Activated CD4-positive, alpha-beta memory T cell treated with anti-CD3 and anti-CD28 coated beads, Interleukin-2, amount 10 ng/mL, durations not matched to agents 7 days and 5 days (primary cell): ENCODE results near the gene SLC38A2. TPM values are rescaled to one million over a fixed set of nuclear protein-coding genes. Genes with fewer than 3 reads are reported as not detected.
A peak's percentile ranks its signal among the peaks of the same experiment; 100 is the strongest.
"Not testable (repeated sequence)": the region's sequence is repeated elsewhere in the genome, so short reads cannot be mapped to it uniquely, and the experiment has no call there.

Experiments
- CTCF ChIA-PET: fragments of 350-600 bp; sonication (Branson Sonifier 250); formaldehyde crosslinking; loops from one replicate; lab custom pipeline; 2021; ENCODE audit warnings: antibody characterized with exemption, inconsistent platforms; lab: Charles Lee
- POLR2A ChIA-PET: fragments of 350-600 bp; sonication (Branson Sonifier 250); formaldehyde crosslinking; loops from one replicate; lab custom pipeline; 2021; ENCODE audit warnings: antibody characterized with exemption; lab: Charles Lee
- DNase-seq: peaks from one replicate; pipeline ENCODE4 v3.0.0-alpha.2; 2020
- H3K27ac Mint-ChIP-seq: one replicate; pipeline ENCODE4 v1.8.0; 2021; ENCODE audit warnings: mild to moderate bottlenecking, mixed read lengths
- H3K27me3 Mint-ChIP-seq: one replicate; pipeline ENCODE4 v1.8.0; 2021; ENCODE audit warnings: mixed read lengths
- H3K36me3 Mint-ChIP-seq: one replicate; pipeline ENCODE4 v1.8.0; 2021; ENCODE audit warnings: low read depth, mixed read lengths
- H3K4me1 Mint-ChIP-seq: one replicate; pipeline ENCODE4 v1.8.0; 2021; ENCODE audit warnings: mixed read lengths
- H3K4me3 Mint-ChIP-seq: one replicate; pipeline ENCODE4 v1.8.0; 2021; ENCODE audit warnings: mild to moderate bottlenecking, mixed read lengths
- H3K9me3 Mint-ChIP-seq: one replicate; pipeline ENCODE4 v1.8.0; 2021; ENCODE audit warnings: mixed read lengths
- total RNA-seq, 2 experiments: library from RNA; stranded (reverse); gene quantifications; one replicate each; pipeline ENCODE4 v1.2.3, GENCODE V29; 2021

SLC38A2 gene
- total RNA-seq, 2 experiments from 2014 or later, result 265 to 267 TPM

- CTCF ChIA-PET, result interaction anchor here (1.4 kb wide), 1 partner anchor 272 kb away, joined by 3 read pairs; no protein-coding TSS in a partner anchor
- H3K4me3 Mint-ChIP-seq, result no peak overlapping the region
- POLR2A ChIA-PET, result interaction anchor here (0.9 kb wide), 1 partner anchor 120 kb away, joined by 3 read pairs; no protein-coding TSS in a partner anchor
- H3K9me3 Mint-ChIP-seq, result peaks cover 17% of the 10 kb centered on the region
- no peak for DNase-seq
- peaks cover 13% of the 10 kb centered on the region for H3K36me3 Mint-ChIP-seq
- no peak overlapping the region for H3K27ac Mint-ChIP-seq
- H3K27me3 Mint-ChIP-seq, result no peaks in the 10 kb centered on the region
- peaks cover 48% of the 10 kb centered on the region for H3K4me1 Mint-ChIP-seq
Observed at GRCh38 chr12:46404225-46404631, 31.7 kb upstream of the SLC38A2 start.

- DNase-seq, result no peak
- Mint-ChIP-seq H3K27me3 (no peaks in the 10 kb centered on the region), H3K9me3 (peaks cover 18% of the 10 kb centered on the region), H3K4me1 (peaks cover 53% of the 10 kb centered on the region), H3K4me3 (no peak overlapping the region), H3K27ac (no peak overlapping the region), H3K36me3 (peaks cover 18% of the 10 kb centered on the region)
- CTCF ChIA-PET, result interaction anchor here (1.4 kb wide), 1 partner anchor 273 kb away, joined by 3 read pairs; no protein-coding TSS in a partner anchor
- POLR2A ChIA-PET, result no interaction called here
Observed at GRCh38 chr12:46403719-46404070, 31.1 kb upstream of the SLC38A2 start.

- Mint-ChIP-seq H3K4me3 (no peak overlapping the region), H3K27ac (no peak overlapping the region), H3K9me3 (peaks cover 24% of the 10 kb centered on the region), H3K36me3 (peaks cover 24% of the 10 kb centered on the region), H3K4me1 (peaks cover 58% of the 10 kb centered on the region), H3K27me3 (no peaks in the 10 kb centered on the region)
- CTCF ChIA-PET, result no interaction called here
- no peak for DNase-seq
- POLR2A ChIA-PET, result no interaction called here
Observed at GRCh38 chr12:46402941-46403718, 30.6 kb upstream of the SLC38A2 start.

- ChIA-PET POLR2A (interaction anchor here (1.3 kb wide), 1 partner anchor 19 kb away, joined by 3 read pairs; no protein-coding TSS in a partner anchor), CTCF (no interaction called here)
- H3K27me3 Mint-ChIP-seq, result no peaks in the 10 kb centered on the region
- H3K4me3 Mint-ChIP-seq, result no peak overlapping the region
- peaks cover 25% of the 10 kb centered on the region for H3K9me3 Mint-ChIP-seq
- peaks cover 53% of the 10 kb centered on the region for H3K4me1 Mint-ChIP-seq
- H3K27ac Mint-ChIP-seq, result no peak overlapping the region
- H3K36me3 Mint-ChIP-seq, result peaks cover 28% of the 10 kb centered on the region
- no peak for DNase-seq
Observed at GRCh38 chr12:46402451-46402850, 29.9 kb upstream of the SLC38A2 start.

GRCh38 chr12:46401662-46402061 is 29.1 kb upstream of the SLC38A2 start:
- Mint-ChIP-seq H3K36me3 (peaks cover 28% of the 10 kb centered on the region), H3K27ac (no peak overlapping the region), H3K27me3 (no peaks in the 10 kb centered on the region), H3K4me3 (no peak overlapping the region), H3K4me1 (peaks cover 47% of the 10 kb centered on the region), H3K9me3 (peaks cover 26% of the 10 kb centered on the region)
- no peak for DNase-seq
- ChIA-PET POLR2A (interaction anchor here (1.3 kb wide), 1 partner anchor 18 kb away, joined by 3 read pairs; no protein-coding TSS in a partner anchor), CTCF (no interaction called here)

- peaks cover 42% of the 10 kb centered on the region for H3K4me1 Mint-ChIP-seq
Observed at GRCh38 chr12:46400406-46400805, 27.8 kb upstream of the SLC38A2 start.

GRCh38 chr12:46399461-46400248 is 27.1 kb upstream of the SLC38A2 start:
- peak overlapping the region; percentile 54 for H3K27ac Mint-ChIP-seq
- CTCF ChIA-PET, result not testable (repeated sequence)

More at GRCh38 chr12:46400406-46400805, 27.8 kb upstream of the SLC38A2 start:
- no peak for DNase-seq
- Mint-ChIP-seq H3K4me3 (no peak overlapping the region), H3K27me3 (no peaks in the 10 kb centered on the region), H3K27ac (no peak overlapping the region), H3K36me3 (peaks cover 32% of the 10 kb centered on the region), H3K9me3 (peaks cover 21% of the 10 kb centered on the region)
- POLR2A ChIA-PET, result no interaction called here
- CTCF ChIA-PET, result no interaction called here

GRCh38 chr12:46396826-46397225 is 24.3 kb upstream of the SLC38A2 start:
- Mint-ChIP-seq H3K27ac (no peak overlapping the region), H3K9me3 (peaks cover 21% of the 10 kb centered on the region), H3K27me3 (no peaks in the 10 kb centered on the region), H3K4me1 (peaks cover 36% of the 10 kb centered on the region), H3K36me3 (peaks cover 43% of the 10 kb centered on the region), H3K4me3 (no peak overlapping the region)
- POLR2A ChIA-PET, result interaction anchor here (1.2 kb wide), 1 partner anchor 13 kb away, joined by 3 read pairs; no protein-coding TSS in a partner anchor
- CTCF ChIA-PET, result interaction anchor here (1.8 kb wide), 1 partner anchor 9 kb away, joined by 3 read pairs; no protein-coding TSS in a partner anchor
- DNase-seq, result no peak

More at GRCh38 chr12:46399461-46400248, 27.1 kb upstream of the SLC38A2 start:
- POLR2A ChIA-PET, result interaction anchor here (0.8 to 1.2 kb wide), 2 partner anchors 9 to 36 kb away, joined by 3 read pairs; no protein-coding TSS in a partner anchor
- peaks cover 32% of the 10 kb centered on the region for H3K36me3 Mint-ChIP-seq
- H3K27me3 Mint-ChIP-seq, DNase-seq: not testable (repeated sequence)
- peaks cover 21% of the 10 kb centered on the region for H3K9me3 Mint-ChIP-seq
- H3K4me1 Mint-ChIP-seq, result peaks cover 42% of the 10 kb centered on the region
- peak overlapping the region; percentile 8 for H3K4me3 Mint-ChIP-seq

GRCh38 chr12:46395388-46395787 is 22.8 kb upstream of the SLC38A2 start:
- H3K27me3 Mint-ChIP-seq, result no peaks in the 10 kb centered on the region
- DNase-seq, result no peak
- H3K4me1 Mint-ChIP-seq, result peaks cover 37% of the 10 kb centered on the region
- POLR2A ChIA-PET, result interaction anchor here (1.1 to 1.3 kb wide), 2 partner anchors 12 to 24 kb away, joined by 4 to 5 read pairs; no protein-coding TSS in a partner anchor
- peaks cover 47% of the 10 kb centered on the region for H3K36me3 Mint-ChIP-seq
- no peak overlapping the region for H3K27ac Mint-ChIP-seq
- H3K4me3 Mint-ChIP-seq, result no peak overlapping the region
- H3K9me3 Mint-ChIP-seq, result peaks cover 17% of the 10 kb centered on the region
- CTCF ChIA-PET, result no interaction called here

- ChIA-PET CTCF (interaction anchor here (1.8 kb wide), 1 partner anchor 8 kb away, joined by 5 read pairs; no protein-coding TSS in a partner anchor), POLR2A (interaction anchor here (0.7 to 1.0 kb wide), 3 partner anchors 8 to 235 kb away, joined by 3 read pairs; no protein-coding TSS in a partner anchor)
- Mint-ChIP-seq H3K27me3 (no peaks in the 10 kb centered on the region), H3K4me1 (peaks cover 32% of the 10 kb centered on the region), H3K4me3 (no peak overlapping the region), H3K36me3 (peaks cover 43% of the 10 kb centered on the region), H3K9me3 (no peaks in the 10 kb centered on the region), H3K27ac (no peak overlapping the region)
- no peak for DNase-seq
Observed at GRCh38 chr12:46391630-46392029, 19.1 kb upstream of the SLC38A2 start.

- H3K27me3 Mint-ChIP-seq, result no peaks in the 10 kb centered on the region
- H3K27ac Mint-ChIP-seq, result no peak overlapping the region
- ChIA-PET POLR2A (interaction anchor here (1.0 to 1.5 kb wide), 3 partner anchors 8 to 121 kb away, joined by 3 read pairs; no protein-coding TSS in a partner anchor), CTCF (no interaction called here)
- H3K4me3 Mint-ChIP-seq, result no peak overlapping the region
- DNase-seq, result no peak
- H3K4me1 Mint-ChIP-seq, result peaks cover 32% of the 10 kb centered on the region
- H3K9me3 Mint-ChIP-seq, result no peaks in the 10 kb centered on the region
- H3K36me3 Mint-ChIP-seq, result peaks cover 42% of the 10 kb centered on the region
Observed at GRCh38 chr12:46390881-46391280, 18.3 kb upstream of the SLC38A2 start.

GRCh38 chr12:46390304-46390703 is 17.7 kb upstream of the SLC38A2 start:
- Mint-ChIP-seq H3K4me3 (no peak overlapping the region), H3K27me3 (no peaks in the 10 kb centered on the region), H3K4me1 (peaks cover 38% of the 10 kb centered on the region), H3K27ac (no peak overlapping the region), H3K36me3 (peaks cover 40% of the 10 kb centered on the region), H3K9me3 (no peaks in the 10 kb centered on the region)
- POLR2A ChIA-PET, result interaction anchor here (0.7 to 1.5 kb wide), 4 partner anchors 9 to 121 kb away, joined by 3 read pairs; no protein-coding TSS in a partner anchor
- DNase-seq, result no peak
- CTCF ChIA-PET, result no interaction called here
